ENCODE measurements around the gene TPM1.

- TF ChIP-seq POLR2A (IDR thresholded peaks at IDR 0.05), result no peak
- no peak for TF ChIP-seq CTCF (IDR thresholded peaks at IDR 0.05 in 4 of 5, conservative IDR thresholded peaks at IDR 0.05 in 1 of 5)
Measured at GRCh38 chr15:63028442-63029110, 14.0 kb upstream of the TPM1 start.

Data from gastrocnemius medialis (tissue), 4 donors.